GM19468 (cell line): ENCODE measurements around the gene NR1D2.
"Not testable (repeated sequence)": the region's sequence is repeated elsewhere in the genome, so short reads cannot be mapped to it uniquely, and the experiment has no call there.

Experiments used
- ATAC-seq: cut with Tn5 transposase; IDR thresholded peaks from one replicate; pipeline ENCODE4 v1.9.1; 2021; ENCODE audit warnings: mild to moderate bottlenecking, moderate library complexity, moderate number of reproducible peaks; ENCODE audit not compliant: unreplicated experiment; ENCODE audit errors: extremely low read depth

NR1D2 gene

GRCh38 chr3:23999012-23999641, 54.0 kb downstream of the NR1D2 start:
- ATAC-seq = no peak

- ATAC-seq = no peak
These were observed 57.0 kb downstream of the NR1D2 start for GRCh38 chr3:24002129-24002528.

GRCh38 chr3:24003466-24003865, 58.4 kb downstream of the NR1D2 start:
- ATAC-seq = no peak

- ATAC-seq = peak; percentile 75
These were observed 59.3 kb downstream of the NR1D2 start for GRCh38 chr3:24004171-24004938.

GRCh38 chr3:24005669-24006068, 60.6 kb downstream of the NR1D2 start:
- no peak for ATAC-seq

GRCh38 chr3:24010834-24011233, 65.7 kb downstream of the NR1D2 start:
- ATAC-seq = not testable (repeated sequence)

- no peak for ATAC-seq
These were observed 67.6 kb downstream of the NR1D2 start for GRCh38 chr3:24012589-24013269.

- ATAC-seq = no peak
These were observed 72.2 kb downstream of the NR1D2 start for GRCh38 chr3:24017305-24017704.

GRCh38 chr3:24018784-24019570, 73.9 kb downstream of the NR1D2 start:
- ATAC-seq = no peak

GRCh38 chr3:24019585-24019984, 74.5 kb downstream of the NR1D2 start:
- ATAC-seq = no peak

GRCh38 chr3:24020036-24020691, 75.1 kb downstream of the NR1D2 start:
- ATAC-seq = no peak

GRCh38 chr3:24023197-24023596, 78.1 kb downstream of the NR1D2 start:
- no peak for ATAC-seq

- no peak for ATAC-seq
These were observed 80.7 kb downstream of the NR1D2 start for GRCh38 chr3:24025805-24026204.

- ATAC-seq = not testable (repeated sequence)
These were observed 81.6 kb downstream of the NR1D2 start for GRCh38 chr3:24026665-24027064.

- ATAC-seq = no peak
These were observed 82.9 kb downstream of the NR1D2 start for GRCh38 chr3:24027946-24028345.
